GM23338 (cell line): Measurements from ENCODE around the gene FBXL17.

Experiments used
- CTCF ChIP-seq, 2 experiments: fragments of 200-600 bp in 1 of 2; sonication (generic) in 1 of 2; conservative IDR thresholded peaks; 2 replicates each; pipeline versions ENCODE4 v1.5.1 to v1.6.1; 2016 to 2017; ENCODE audit warnings: antibody characterized with exemption in 2 of 2, low read depth in 2 of 2, mild to moderate bottlenecking in 2 of 2, moderate library complexity in 1 of 2
- EZH2 ChIP-seq: fragments of 200-600 bp; sonication (generic); IDR thresholded peaks from one replicate; pipeline ENCODE4 v1.8.0; 2017; ENCODE audit warnings: antibody characterized with exemption, mild to moderate bottlenecking, low read depth; ENCODE audit not compliant: unreplicated experiment
- EZH2phosphoT487 ChIP-seq: fragments of 200-600 bp; sonication (generic); IDR thresholded peaks from one replicate; pipeline ENCODE4 v1.8.1; 2018; ENCODE audit warnings: antibody characterized with exemption; ENCODE audit not compliant: unreplicated experiment
- ZNF331 ChIP-seq: fragments of 250-450 bp; sonication (Bioruptor Pico); IDR thresholded peaks from 2 replicates; pipeline ENCODE4 v1.5.0; 2020; ENCODE audit warnings: low read depth, mild to moderate bottlenecking, moderate library complexity
- TF ChIP-seq, protein P1 (sequence below): IDR thresholded peaks from one replicate; pipeline ENCODE4 v1.6.1; 2018; ENCODE audit warnings: antibody characterized with exemption; ENCODE audit not compliant: unreplicated experiment

- TF ChIP-seq CTCF (conservative IDR thresholded peaks at IDR 0.05; ENCODE audit: low read depth in 2 of 2), result no peak
- TF ChIP-seq, protein P1, sequence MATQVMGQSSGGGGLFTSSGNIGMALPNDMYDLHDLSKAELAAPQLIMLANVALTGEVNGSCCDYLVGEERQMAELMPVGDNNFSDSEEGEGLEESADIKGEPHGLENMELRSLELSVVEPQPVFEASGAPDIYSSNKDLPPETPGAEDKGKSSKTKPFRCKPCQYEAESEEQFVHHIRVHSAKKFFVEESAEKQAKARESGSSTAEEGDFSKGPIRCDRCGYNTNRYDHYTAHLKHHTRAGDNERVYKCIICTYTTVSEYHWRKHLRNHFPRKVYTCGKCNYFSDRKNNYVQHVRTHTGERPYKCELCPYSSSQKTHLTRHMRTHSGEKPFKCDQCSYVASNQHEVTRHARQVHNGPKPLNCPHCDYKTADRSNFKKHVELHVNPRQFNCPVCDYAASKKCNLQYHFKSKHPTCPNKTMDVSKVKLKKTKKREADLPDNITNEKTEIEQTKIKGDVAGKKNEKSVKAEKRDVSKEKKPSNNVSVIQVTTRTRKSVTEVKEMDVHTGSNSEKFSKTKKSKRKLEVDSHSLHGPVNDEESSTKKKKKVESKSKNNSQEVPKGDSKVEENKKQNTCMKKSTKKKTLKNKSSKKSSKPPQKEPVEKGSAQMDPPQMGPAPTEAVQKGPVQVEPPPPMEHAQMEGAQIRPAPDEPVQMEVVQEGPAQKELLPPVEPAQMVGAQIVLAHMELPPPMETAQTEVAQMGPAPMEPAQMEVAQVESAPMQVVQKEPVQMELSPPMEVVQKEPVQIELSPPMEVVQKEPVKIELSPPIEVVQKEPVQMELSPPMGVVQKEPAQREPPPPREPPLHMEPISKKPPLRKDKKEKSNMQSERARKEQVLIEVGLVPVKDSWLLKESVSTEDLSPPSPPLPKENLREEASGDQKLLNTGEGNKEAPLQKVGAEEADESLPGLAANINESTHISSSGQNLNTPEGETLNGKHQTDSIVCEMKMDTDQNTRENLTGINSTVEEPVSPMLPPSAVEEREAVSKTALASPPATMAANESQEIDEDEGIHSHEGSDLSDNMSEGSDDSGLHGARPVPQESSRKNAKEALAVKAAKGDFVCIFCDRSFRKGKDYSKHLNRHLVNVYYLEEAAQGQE, result no peak
- no peak for TF ChIP-seq EZH2
- TF ChIP-seq EZH2phosphoT487, result no peak
- TF ChIP-seq ZNF331 (CRISPR knock-in tag), result no peak
Observed at GRCh38 chr5:107985144-107985543, 396.8 kb downstream of the FBXL17 start.
